Stimulated activated naive CD4-positive, alpha-beta T cell (primary cell): Measurements from ENCODE around the gene VAPA.

Experiments used
- DNase-seq, 6 experiments: peaks; one replicate each; lab custom pipeline; 2025; lab: John Stamatoyannopoulos, UW

Gene VAPA

GRCh38 chr18:10003281-10003680, 89.5 kb downstream of the VAPA start:
- no peak for DNase-seq

- no peak for DNase-seq
Observed at GRCh38 chr18:10003866-10004265, 90.0 kb downstream of the VAPA start.

GRCh38 chr18:10006311-10006893, 92.6 kb downstream of the VAPA start:
- DNase-seq = no peak

- no peak for DNase-seq
Observed at GRCh38 chr18:10008006-10008647, 94.3 kb downstream of the VAPA start.
